Central memory CD4-positive, alpha-beta T cell (primary cell): ENCODE results near the gene COL27A1.

Experiments used
- DNase-seq: peaks from one replicate; pipeline ENCODE4 v3.0.0; 2022

The COL27A1 gene

DNA sequence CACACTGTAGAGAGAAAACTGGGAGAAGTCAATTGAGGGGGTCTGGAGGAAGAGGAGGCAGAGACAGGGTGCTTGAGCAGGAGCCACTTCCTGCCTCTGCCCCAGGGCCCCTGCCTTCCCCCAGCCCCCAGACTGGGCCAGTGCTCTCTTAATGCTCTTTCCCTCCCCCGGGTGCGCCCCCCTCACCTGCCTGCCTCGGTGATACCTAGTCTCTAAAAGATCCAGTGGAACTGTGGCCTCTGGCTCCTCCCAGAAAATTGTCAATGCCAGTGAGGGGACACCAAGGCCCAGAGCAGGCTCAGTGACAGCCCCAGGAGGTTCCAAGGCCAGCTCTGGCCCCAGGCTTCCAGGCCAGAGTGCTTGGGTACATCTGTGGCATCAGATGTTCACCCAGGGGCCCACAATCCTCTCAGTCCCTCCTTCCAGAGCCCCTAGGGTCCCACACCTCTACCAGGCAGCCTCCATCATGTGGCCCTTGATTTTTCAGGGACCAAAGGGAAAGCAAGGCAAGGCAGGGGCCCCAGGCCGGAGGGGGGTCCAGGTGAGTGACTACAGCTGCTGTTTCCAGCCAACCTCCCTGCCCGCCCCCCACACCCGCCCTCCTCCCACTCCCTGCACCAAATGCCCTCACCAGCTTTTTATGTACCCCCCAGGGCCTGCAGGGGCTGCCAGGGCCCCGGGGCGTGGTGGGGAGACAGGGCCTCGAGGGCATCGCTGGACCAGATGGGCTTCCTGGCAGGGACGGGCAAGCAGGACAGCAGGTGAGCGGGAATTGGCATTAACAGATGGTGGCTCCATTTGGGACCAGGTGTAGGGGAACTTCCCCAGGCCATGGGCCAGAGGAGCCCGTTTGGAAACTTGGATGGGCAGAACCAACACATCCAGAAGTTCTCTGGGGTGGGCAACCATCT lies 134.5 kb downstream of the COL27A1 start:
- DNase-seq, result no peak

DNA sequence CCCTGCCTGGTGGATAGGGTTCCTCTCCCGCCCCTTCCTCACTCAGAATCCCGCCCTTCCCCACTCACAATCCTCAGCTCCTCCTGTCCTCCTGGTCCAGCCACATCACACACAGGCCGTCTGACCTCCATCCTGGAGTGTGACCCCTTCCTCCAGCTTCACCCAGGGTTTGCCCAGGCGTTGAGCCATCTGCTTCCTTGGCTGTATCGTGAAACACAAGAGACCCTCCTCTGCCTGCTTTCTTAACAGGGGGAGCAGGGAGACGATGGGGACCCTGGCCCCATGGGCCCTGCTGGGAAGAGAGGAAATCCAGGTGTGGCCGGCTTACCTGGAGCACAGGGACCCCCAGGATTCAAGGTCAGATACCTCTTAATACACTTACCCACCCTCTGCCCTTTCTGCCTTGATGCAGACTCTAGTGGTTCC lies 135.2 kb downstream of the COL27A1 start:
- no peak for DNase-seq

DNA sequence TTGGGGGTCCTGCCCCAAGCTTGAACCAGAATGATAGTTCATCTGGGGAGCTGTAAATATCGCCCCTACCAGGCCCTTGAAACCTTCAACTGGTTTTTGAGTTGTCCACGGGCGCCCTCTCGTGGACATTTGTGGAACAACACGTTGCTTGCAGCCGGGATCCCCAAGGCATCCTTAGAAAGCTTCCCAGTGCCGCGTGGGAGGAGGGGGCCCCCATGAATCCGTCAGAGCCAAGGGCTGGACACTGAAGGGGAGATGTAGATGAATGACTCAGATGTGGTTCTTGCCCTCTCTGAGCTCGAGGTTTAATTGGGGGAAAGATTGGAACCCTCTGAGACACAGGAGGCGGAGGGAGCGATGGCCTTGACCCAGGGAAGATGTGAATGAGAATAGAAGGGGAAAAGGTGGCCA lies 135.7 kb downstream of the COL27A1 start:
- peak; percentile 46 for DNase-seq

DNA sequence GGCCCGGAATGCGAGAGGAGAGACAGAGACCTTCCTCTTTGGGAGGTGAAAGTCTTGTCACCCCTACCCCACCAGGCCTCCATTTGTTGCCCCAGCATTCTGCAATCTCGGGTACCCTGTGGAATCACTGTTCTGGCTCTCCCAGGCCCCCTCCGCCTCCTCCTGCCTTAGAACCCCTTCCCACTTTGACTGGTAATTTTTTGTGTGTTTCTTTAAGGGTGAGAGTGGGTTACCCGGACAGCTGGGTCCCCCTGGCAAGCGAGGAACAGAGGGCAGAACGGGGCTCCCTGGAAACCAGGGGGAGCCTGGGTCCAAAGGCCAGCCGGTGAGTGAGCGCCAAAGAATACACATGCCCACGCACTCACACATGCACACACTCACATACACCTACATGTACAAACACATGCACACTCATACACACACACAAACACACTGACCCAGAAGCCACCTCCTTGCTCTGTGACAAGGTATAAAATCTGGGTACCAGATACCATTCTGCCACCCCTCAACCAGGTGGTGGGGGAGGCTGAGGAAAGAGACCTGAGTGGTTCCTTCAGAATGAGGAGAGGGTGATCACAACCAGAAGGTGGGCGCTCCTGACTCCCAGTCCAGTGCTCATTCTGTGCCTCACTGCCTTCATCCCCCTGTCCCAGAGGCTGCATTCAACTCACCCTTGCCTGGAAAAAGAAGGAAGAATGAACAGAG lies 136.7 kb downstream of the COL27A1 start:
- DNase-seq, result no peak

DNA sequence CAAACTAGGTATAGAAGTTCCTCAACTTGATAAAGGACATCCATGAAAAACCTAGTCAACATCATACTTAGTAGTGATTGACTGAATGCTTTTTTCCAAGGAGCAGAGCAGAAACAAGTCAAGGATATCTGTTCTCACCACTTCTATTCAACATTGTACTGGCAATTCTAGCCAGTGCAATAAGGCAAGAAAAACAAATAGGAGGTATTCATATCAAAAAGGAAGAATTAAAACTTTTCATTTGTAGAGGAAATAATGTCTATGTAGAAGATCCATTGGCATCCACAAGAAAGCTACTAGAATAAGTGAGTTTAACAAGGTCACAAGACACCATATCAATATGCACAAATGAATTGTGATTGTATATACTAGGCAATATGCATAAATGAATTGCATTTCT lies 139.3 kb downstream of the COL27A1 start:
- DNase-seq, result no peak

DNA sequence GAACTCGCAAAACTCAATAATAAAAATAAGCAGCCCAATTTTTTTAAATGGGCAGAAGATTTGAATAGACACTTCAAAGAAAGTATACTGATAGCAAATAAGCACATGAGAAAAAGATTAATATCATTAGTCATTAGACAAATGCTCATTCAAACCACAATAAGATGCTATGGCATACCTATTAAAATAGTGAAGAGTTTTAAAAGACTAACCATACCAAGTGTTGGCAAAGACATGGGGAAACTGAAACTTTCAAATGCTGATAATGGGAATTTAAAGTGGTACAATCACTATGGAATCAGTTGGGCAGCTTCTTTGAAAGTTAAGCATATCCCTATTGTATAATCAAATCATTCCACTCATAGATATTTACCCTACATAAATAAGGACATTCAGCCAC lies 141.0 kb downstream of the COL27A1 start:
- DNase-seq, result no peak

DNA sequence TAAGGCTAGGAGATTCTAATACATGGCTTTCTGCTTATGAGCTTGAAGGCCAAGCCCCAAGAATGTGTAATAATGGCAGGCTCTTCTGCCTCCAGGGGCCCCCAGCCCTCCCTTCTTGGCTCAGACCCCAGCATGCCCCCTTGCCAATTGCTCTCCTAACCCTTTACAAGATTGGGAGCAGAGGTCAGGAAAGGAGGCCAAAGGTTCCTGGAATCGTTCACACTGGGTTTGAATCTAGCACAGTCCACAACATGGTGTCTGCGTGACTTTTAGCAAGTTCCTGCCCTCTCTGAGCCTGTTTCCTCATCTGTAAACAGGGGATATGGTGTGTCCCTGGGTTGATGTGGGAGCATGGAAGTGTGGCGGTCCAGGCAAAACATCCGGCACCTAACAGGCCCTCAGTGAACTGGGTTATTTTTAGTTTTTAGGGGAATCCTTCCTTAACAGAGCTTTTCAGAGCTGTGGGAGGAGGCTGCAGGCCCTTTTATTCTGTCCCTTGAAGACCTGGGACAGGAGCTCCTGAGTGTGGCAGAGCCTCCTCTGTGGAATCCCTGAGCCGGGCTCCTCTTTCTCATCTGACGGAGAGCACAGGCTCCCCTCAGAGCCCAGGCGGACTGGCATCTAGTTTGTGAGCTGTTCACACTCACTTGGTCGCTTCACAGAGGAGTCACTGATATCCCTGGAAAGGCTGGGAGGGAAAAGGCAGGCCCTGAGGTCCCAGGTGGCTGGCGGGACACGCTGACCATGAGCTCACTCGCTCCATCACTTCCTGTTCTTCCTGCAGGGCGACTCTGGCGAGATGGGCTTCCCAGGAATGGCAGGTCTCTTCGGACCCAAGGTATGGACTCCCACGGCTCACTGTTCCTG lies 144.2 kb downstream of the COL27A1 start:
- DNase-seq, result no peak

DNA sequence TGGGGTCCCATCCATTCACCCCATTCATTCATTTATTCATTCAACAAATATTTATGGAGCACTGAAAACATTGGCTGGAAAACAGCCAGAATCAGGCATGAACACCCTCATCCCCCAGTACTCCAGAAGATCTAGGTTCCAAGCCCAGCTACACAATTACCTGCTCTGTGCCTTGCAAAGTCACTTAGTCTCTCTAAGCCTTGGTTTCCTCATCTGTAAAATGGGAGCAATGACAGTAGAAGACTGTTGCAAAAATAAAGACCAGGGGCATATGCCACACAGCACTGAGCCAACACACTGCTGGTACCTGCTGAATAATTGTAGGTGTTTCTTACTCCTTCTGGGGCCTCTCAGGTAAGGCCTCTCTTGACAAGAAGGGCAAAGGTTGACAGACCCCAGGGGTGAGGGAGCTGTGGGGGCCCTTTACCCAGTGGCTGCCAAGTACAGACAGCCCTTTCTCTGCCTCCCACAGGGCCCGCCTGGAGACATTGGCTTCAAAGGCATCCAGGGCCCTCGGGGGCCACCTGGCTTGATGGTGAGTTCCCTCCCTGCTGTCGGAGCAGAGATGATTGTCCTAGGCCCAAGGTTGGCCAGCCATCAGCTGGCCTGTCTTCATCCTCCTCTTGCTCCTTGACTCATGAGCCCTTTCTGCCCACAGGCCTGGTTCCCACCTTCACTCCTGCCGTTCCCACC lies 145.0 kb downstream of the COL27A1 start:
- no peak for DNase-seq

DNA sequence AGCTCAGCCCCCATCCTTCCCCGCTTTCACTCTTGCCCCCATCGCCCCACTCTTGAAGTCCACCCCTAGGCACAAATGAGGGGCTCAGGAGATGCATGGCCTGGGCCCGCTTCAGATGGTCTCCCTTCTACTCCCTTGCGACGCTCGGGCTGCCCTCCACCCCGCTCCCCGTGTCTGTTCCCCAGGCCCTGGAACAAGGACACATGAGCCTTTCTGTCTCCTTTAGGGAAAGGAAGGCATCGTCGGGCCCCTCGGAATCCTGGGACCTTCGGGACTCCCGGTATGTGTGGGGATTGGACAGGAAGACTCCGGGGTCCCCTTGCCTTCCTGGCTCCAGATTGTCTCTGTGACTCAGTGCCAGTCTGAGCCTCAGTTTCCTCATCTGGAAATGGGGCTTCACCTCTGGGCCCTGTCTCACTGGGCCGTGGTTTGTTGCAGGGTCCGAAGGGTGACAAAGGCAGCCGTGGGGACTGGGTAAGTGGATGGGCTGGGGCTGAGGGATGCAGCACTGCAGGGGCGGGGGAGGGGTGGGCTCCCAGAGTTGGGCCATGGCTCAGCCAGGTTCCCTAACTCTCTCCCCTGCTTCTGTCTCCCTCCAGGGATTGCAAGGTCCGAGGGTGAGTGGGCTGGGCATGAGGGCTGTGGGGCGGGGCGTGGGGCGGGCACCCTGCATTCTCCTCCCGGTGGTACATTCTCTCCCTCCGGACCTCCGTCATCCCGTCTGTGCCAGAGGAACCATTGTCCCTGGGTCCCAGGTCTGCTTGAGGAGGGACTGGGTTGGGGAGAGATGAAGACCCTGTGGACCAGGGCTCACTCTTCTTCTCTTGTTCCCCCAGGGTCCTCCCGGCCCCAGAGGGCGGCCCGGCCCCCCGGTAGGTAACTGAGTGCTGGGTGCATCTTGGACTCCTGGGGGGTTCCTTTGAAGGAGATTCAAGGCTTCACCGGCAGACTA lies 145.8 kb downstream of the COL27A1 start:
- DNase-seq, result no peak

DNA sequence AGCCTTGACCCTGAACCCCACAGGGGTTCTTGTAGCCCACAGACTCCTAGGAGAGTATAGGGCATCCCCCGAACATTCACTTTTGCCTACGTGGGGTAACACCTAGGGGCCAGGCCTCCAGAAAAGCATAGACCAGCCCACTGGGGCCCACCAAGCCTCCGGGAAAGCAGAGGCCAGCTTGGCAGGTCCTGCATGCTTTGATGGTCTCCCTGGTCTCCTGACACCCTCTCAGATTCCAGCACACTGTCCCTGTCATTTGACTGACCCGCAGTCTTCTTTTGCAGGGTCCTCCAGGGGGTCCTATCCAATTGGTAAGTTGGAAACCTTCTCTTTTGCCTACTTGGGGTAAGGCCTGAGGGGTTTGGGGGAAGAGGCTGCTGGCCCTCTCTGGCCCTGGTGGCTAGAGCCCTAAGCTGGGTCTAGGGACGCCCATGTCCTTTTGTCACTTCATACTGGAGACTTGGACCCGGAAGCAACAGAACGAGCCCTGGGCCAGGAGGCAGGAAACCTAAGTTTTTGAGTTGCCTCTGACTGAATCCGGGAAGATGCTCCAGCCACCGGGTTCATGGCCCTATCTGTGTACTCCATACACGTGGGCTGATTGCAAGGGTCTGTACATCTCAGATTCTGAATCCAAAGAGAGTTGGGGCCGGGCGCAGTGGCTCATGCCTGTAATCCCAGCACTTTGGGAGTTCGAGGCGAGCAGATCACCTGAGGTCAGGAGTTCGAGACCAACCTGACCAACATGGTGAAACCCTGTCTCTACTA lies 146.6 kb downstream of the COL27A1 start:
- DNase-seq, result no peak

DNA sequence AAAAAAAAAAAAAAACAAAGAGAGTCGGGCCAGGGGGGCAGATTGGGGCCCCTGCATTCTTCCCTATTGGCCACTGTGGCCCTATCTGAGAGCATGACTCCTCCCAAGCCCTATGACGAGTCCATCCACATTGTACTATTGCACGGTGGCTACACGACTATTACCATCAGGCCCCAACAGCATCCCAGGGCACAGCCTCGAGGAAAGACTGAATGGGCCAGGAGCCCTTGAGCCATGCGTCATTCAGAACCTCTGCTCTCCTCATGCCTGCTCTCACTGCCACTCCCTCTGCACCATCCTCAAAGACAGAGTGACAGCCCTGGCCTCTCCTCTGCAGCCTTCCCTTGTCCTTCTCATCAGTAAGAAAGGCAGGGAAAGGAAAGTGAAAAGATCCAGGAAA lies 147.4 kb downstream of the COL27A1 start:
- no peak for DNase-seq

DNA sequence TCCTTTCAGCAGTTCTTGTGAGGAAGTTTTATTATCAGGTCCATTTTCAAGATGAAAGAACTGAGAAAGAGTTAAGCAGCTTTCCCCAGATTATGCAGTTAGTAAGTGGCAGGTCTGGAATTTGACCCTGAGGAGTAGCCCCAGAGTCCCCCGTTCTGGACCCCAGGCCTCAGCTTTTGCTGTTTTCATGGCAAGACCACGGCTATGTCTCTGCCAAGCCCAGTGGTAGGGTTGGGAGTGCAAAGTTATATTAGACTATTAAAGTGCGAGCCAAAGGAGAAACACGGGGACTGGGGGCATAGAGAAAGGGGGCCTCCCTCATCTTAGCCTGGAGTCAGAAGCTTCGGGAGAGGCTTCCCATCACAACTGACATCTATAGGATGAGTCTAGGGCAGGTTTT lies 148.2 kb downstream of the COL27A1 start:
- no peak for DNase-seq

DNA sequence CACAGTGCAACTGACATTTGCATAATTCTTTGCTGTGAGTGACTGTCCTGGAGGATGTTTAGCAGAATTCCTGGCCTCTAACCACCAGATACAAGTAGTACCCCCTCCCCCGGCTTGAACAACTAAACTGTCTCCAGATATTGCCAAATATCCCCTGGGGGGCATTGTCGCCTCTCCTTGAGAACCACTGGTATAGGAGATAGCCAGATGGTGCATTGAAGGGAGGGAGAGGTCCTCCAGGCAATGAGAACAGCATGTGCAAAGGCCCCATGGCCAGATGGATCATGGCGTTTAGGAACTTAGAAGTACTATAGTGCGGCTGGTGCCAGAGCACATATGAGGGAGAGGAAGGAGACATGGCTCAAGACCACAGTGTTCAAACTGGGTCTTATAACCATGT lies 148.6 kb downstream of the COL27A1 start:
- DNase-seq, result no peak

DNA sequence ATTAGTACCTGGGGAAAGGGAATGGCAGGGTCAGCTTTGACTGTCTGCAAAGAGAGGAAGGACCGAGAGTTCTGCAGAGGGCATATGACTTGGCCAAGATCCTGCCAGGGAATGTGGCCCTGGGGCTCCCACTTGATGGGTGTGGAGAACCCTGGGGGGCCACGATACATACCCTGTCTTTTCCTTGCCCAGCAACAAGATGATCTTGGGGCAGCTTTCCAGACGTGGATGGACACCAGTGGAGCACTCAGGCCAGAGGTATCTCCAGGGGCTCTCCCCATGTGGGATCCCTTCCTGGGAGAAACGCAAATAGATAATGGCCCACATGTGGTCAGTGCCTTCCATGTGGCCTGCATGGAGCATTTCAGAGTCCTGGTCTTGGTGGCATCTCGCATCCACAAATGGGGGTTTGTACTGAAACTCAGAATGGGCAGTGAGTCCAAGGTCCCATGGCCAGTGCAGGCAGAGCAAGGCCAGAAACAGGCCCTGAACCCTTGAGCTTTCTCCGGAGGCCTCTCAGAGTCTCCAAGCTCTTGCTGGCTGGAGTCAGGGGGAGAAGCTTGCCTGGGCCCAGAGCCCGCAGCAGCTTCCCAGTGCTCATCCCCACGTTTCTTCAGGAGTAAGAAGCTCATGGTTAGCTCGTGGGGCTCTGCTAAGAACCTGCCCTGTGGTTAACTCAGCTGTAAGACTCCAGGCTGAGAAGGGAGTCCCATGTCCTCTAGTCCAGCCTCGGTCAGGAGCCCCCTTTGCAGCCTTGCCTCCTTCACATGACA lies 149.3 kb downstream of the COL27A1 start:
- no peak for DNase-seq

DNA sequence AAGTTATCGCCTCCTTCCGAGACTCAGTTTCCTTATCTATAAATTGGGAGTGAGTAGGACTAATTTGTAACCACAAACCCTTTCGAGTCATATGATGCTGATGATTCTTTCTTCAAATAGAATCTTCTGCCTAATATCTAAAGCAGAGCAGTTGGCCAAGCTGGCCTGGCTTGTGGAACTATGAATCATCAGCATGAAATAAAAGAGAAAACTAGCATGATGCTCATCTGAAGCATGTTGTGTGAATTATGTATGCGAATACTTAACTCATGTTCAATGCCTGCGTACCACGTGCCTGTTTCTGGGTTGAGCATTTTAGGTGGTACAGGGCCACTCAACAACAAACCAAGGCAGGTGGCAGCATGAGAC lies 152.5 kb downstream of the COL27A1 start:
- no peak for DNase-seq

DNA sequence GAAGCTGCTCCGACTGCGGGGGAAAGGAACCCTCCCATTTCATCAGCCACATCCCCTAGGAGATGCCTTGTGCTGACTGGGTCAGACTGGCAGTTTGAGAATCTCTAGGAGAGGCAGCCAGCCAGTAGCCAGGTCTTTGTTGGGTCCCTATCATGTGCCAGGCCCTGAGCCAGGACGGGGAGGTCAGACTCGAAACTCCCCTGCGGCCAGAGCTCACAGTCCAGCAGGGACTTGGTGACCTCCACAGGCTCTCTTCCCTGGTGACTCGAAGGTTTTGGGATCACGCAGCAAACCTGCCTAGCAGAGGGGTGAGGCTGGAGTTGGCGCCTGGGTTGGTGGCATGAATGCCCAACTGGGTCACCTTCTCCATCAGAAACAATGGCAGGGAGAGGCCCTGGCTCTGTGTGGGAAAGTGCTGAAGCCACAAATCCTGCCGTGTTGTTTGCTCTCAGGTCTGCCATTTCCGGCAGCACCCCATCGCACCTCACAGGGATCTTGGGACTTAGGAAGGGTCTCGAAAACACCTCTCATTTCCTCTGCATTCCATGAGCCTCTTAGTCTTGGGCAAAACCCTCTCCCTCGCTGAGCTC lies 153.1 kb downstream of the COL27A1 start:
- no peak for DNase-seq

DNA sequence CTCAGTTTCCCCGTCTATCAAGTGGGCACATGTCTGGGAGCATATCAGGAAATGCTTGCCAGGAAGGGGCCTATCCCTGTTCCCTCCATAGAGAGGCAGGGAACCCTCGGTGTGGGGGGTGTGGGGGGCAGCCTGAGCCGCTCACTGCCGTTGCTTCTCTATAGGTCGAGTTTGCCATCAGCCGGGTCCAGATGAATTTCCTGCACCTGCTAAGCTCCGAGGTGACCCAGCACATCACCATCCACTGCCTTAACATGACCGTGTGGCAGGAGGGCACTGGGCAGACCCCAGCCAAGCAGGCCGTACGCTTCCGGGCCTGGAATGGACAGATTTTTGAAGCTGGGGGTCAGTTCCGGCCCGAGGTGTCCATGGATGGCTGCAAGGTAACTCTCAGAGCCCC lies 153.8 kb downstream of the COL27A1 start:
- DNase-seq, result no peak

DNA sequence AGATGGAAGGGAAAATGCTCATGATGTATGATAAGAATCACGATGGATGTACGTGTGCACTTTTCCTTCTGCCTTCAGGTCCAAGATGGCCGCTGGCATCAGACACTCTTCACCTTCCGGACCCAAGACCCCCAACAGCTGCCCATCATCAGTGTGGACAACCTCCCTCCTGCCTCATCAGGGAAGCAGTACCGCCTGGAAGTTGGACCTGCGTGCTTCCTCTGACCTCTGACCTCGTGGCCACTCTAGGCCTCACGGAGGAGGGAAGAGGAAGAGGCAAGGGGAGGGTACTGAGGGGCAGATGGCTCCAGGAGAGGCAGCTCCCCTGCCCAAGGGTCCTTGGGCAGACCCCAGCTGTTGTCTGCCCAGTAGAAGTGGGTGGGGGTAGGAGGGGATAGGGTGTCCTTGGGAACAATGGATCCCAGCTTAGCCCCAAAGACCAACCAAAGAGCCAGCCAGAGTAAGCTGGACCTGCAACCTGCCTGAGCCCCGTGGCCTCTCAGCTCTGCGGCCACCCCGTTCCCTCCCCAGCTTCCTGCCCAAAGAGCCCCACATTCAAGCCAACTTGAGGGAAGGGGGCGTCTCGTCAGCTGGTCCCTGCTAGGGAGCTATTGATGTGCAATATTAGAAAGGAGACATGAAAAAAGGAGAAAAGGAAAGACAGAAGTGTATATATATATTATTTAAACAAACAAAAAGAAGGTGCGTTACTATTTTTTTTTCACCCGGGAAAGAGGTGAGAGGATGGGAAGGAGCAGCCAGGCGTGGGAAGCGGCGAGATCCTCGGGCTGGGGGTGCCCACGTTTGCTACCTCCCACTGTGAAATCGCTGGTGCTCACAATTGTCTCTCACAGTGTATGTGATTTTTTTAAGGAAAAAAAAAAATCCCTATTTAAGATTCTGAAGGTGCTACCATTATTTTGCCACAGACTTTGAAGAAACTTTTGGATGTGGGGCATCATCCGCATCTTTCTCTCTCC lies 155.4 kb downstream of the COL27A1 start:
- DNase-seq, result no peak
